ENCODE results near the gene TNFRSF8. TPM values are rescaled to one million over a fixed set of nuclear protein-coding genes. Genes with fewer than 3 reads are reported as not detected.

TNFRSF8 gene
- total and polyA plus RNA-seq, 7 donors = 0.25 to 0.86 (median 0.49) TPM

- DNase-seq = no peak
- Histone ChIP-seq H3K27ac (no peak overlapping the region), H3K4me3 (no peak overlapping the region), H3K27me3 (ENCODE audit: insufficient read depth in 3 of 3, low read length in 2 of 3) (peaks cover 0 to 49% (median 14%) of the 10 kb centered on the region in 3 donors), H3K9me3 (no peaks in the 10 kb centered on the region), H3K36me3 (ENCODE audit: insufficient read depth in 1 of 2, low read depth in 1 of 2) (no peaks in the 10 kb centered on the region), H3K4me1 (no peaks in the 10 kb centered on the region)
- intact Hi-C loops (cut with DNase I) = no loop called here
- ATAC-seq = no peak
- whole genome bisulfite sequencing, 3 donors = 34 to 42% (median 40%) methylated on average over 14 of the region's 14 CpGs
- TF ChIP-seq, protein P1, sequence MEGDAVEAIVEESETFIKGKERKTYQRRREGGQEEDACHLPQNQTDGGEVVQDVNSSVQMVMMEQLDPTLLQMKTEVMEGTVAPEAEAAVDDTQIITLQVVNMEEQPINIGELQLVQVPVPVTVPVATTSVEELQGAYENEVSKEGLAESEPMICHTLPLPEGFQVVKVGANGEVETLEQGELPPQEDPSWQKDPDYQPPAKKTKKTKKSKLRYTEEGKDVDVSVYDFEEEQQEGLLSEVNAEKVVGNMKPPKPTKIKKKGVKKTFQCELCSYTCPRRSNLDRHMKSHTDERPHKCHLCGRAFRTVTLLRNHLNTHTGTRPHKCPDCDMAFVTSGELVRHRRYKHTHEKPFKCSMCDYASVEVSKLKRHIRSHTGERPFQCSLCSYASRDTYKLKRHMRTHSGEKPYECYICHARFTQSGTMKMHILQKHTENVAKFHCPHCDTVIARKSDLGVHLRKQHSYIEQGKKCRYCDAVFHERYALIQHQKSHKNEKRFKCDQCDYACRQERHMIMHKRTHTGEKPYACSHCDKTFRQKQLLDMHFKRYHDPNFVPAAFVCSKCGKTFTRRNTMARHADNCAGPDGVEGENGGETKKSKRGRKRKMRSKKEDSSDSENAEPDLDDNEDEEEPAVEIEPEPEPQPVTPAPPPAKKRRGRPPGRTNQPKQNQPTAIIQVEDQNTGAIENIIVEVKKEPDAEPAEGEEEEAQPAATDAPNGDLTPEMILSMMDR (IDR thresholded peaks at IDR 0.05) = no peak
These were observed 5.1 kb downstream of the TNFRSF8 start for GRCh38 chr1:12067900-12068821.

GRCh38 chr1:12069623-12070244 lies 6.6 kb downstream of the TNFRSF8 start:
- H3K27ac ChIP-seq = no peak overlapping the region
- no peaks in the 10 kb centered on the region for H3K36me3 ChIP-seq (ENCODE audit: insufficient read depth in 1 of 2, low read depth in 1 of 2)
- TF ChIP-seq, protein P1 (IDR thresholded peaks at IDR 0.05) = no peak
- H3K27me3 ChIP-seq (ENCODE audit: insufficient read depth in 3 of 3, low read length in 2 of 3) = peaks cover 0 to 33% (median 5%) of the 10 kb centered on the region in 3 donors
- no peaks in the 10 kb centered on the region for H3K4me1 ChIP-seq
- H3K9me3 ChIP-seq = no peaks in the 10 kb centered on the region
- 54 to 72% (median 66%) methylated on average over 10 of the region's 10 CpGs for WGBS, 3 donors
- intact Hi-C loops (cut with DNase I) = no loop called here
- H3K4me3 ChIP-seq = no peak overlapping the region
- no peak for DNase-seq
- ATAC-seq = no peak

- no peak overlapping the region for H3K27ac ChIP-seq
- no peaks in the 10 kb centered on the region for H3K36me3 ChIP-seq (ENCODE audit: insufficient read depth in 1 of 2, low read depth in 1 of 2)
- H3K9me3 ChIP-seq = no peaks in the 10 kb centered on the region
- H3K4me1 ChIP-seq = no peaks in the 10 kb centered on the region
- intact Hi-C loops (cut with DNase I) = no loop called here
- H3K27me3 ChIP-seq (ENCODE audit: insufficient read depth in 3 of 3, low read length in 2 of 3) = peaks cover 0 to 27% (median 5%) of the 10 kb centered on the region in 3 donors
- 81 to 85% (median 83%) methylated on average over 3 of the region's 3 CpGs for WGBS, 3 donors
- no peak for DNase-seq
- ATAC-seq = no peak
- no peak overlapping the region for H3K4me3 ChIP-seq
- TF ChIP-seq, protein P1 (IDR thresholded peaks at IDR 0.05) = no peak
These were observed 8.8 kb downstream of the TNFRSF8 start for GRCh38 chr1:12071892-12072291.

- H3K27me3 ChIP-seq (ENCODE audit: insufficient read depth in 3 of 3, low read length in 2 of 3) = peaks cover 0 to 31% (median 11%) of the 10 kb centered on the region in 3 donors
- no peak overlapping the region for H3K4me3 ChIP-seq
- H3K27ac ChIP-seq = no peak overlapping the region
- 76 to 80% (median 78%) methylated on average over 8 of the region's 8 CpGs for WGBS, 3 donors
- H3K36me3 ChIP-seq (ENCODE audit: insufficient read depth in 1 of 2, low read depth in 1 of 2) = no peaks in the 10 kb centered on the region
- no peak for ATAC-seq
- H3K4me1 ChIP-seq = no peaks in the 10 kb centered on the region
- intact Hi-C loops (cut with DNase I) = no loop called here
- no peaks in the 10 kb centered on the region for H3K9me3 ChIP-seq
- TF ChIP-seq, protein P1 (IDR thresholded peaks at IDR 0.05) = no peak
- DNase-seq = no peak
These were observed 9.6 kb downstream of the TNFRSF8 start for GRCh38 chr1:12072741-12073140.
